ENCODE data around the gene KRT34.
"Not testable (repeated sequence)": the region's sequence is repeated elsewhere in the genome, so short reads cannot be mapped to it uniquely, and the experiment has no call there.

Gene KRT34

DNA sequence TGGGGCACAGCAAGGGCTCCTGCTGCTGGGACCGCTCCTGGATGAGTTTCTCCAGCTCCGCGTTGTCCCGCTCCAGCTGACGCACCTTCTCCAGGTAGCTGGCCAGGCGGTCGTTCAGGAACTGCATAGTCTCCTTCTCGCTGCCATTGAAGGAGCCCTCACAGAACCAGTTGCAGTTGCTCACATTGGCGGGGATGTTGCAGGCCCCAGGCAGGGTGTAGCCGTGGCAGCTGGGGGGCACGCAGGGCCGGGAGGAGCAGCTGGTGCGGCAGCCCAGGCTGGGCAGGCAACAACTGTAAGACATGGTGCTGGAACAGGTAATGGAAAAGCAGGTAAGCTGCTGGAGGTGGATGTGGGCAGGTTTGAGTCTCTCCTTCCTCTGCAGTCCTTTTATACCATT lies at the start of gene KRT34:
TSS of gene KRT34 (minus strand) at position 364 of the 400 bp plus-strand sequence. CDS start at position 304, 60 bp downstream.
- DNase-seq: not testable (repeated sequence)

DNA sequence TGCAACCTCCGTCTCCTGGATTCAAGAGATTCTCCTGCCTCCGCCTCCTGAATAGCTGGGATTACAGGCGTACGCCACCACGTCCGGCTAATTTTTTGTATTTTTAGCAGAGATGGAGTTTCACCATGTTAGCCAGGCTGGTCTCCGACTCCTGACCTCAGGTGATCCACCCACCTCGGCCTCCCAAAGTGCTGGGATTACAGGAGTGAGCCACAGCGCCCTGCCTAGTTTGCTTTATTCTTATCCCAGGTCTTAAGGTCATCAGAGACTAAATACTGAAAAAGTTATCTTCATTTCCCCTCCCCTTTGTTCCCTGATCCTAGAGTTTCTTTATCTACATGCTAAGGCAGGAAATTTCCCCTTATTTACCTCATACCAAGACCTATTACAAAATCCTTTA lies 48.3 kb upstream of the KRT34 start:
- not testable (repeated sequence) for DNase-seq

DNA sequence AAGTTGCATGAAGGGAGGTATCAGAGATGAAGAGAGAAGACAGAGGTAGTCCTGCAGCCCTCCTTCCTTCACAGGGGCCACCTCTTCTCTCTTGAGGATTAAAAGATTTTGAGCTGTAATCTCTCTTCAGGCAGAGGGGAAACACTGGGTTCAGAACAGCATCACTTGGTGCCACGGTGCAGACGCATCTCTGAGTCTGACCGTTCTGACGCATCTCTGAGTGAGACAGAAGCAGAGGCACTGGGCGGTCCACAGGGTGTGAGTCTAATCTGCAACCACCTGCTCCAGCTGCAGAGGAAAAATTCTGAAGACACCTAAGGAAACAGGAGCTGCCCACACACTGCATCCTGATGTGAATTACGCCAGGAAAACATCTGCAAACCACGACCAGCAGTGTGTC lies 47.6 kb upstream of the KRT34 start:
- no peak for DNase-seq

DNA sequence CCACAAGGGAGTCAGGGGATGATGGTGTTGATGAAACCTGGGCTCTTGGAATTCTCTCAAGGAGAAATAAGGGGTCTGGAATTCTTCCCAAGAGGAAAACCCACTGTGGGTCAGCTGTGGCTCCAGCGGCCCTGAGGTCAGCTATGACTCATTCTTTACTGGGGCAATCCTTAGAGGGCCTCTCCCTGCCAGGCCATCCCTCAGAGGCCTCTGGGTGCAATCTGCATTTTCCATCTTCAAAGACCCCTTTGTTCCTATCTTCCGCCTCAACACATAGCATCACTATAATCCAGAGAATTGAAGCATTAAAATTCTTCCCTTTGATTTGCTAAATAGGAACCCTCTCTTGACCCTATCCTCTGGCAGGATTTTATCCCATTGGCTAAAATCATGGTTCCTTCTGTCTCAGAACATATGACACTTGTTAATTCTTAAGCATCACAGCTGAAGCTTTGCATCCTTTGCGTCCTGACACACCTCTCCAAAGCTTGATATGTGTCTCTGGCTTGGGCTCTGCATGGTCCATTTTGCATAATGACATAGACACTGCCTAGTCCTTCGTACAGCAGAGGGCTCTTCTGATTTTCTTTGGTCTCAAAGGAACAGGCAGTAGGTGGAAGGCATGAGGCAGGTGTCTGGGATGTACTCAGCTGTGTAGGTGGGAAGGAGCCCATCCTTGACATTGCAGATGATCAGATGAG lies 46.6 kb upstream of the KRT34 start:
- no peak for DNase-seq

DNA sequence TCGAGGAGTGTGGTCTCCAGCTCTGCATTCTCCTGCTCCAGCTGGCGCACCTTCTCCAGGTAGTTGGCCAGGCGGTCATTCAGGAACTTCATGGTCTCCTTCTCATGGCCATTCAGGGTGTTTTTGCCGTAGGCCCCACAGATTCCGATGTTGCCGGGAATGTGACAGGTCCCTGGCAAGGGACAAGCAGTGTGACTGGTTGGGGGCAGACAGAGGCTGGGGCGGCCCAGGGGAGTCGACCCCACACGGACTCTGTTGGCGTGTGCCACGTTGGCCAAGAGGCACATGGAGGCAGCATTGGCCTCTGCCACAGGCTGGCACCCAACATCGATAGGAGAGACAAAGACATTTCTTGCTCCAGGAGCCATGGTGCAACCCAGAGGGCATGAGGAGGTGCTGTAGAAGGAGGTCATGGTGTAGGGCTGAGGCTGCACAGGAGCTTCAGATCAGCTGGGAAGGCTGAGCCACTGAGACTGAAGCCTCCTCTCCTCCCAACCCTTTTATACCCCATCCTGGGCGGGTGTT lies 42.1 kb upstream of the KRT34 start, which contains the start of gene KRT37:
TSS of gene KRT37 (minus strand) at position 475 of the 525 bp plus-strand sequence. CDS start at position 413, 62 bp downstream.
- DNase-seq: no peak

DNA sequence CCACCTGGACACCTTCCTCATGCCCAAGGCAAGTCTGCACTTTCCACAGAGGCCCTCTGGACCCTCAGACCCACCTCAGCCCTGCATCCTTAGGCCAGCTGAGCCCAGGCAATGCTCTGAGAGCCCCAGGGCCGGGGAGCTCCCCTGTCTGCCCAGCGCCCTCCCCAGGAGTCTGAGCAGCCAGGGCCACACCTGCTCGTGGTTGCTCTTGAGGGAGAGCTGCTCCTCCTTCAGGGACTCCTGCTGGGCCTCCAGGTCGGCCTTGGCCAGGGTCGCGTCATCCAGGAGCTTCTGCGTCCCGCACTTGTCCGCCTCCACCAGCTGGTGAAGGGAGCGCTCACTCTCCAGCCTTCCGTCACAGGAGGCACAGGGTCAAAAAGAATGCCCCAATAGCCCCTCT lies 40.5 kb upstream of the KRT34 start:
- DNase-seq: not testable (repeated sequence)

DNA sequence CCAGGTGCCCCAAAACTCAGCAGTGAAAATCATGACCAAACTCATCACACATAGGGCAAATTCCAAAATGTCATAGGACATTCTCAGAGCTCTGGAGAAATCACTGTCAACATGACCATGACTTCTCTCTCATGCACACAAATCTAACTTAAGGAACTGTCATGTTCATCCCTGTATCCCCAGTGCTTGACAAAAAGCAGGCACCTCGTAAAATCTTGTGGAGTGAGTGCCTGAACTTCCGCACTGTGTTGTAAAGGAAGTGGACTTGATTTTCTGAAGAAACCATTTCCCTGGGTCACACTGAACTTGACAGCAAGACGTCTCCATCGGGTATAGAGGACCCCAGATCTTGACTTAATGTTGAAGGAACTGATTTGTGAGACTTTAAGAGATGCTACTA lies 39.5 kb upstream of the KRT34 start:
- DNase-seq: no peak

DNA sequence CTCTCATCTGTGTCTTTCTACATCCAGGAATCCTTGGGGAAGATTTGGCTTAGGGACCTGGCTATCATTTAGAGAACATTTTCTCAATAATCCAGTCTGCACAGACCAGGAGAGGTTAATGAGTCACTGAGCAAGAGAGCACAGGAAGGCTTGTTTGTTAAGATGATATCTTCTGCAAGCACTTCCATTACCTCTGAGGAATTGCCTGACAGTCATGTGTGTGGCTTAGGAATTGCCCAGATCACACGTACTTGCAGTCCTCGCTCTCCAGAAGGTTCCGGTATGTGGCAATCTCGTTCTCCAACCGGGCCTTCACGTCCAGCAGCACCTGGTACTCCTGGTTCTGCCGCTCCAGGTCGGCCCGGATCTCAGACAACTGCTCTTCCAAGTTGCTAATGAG lies 39.0 kb upstream of the KRT34 start:
- no peak for DNase-seq

DNA sequence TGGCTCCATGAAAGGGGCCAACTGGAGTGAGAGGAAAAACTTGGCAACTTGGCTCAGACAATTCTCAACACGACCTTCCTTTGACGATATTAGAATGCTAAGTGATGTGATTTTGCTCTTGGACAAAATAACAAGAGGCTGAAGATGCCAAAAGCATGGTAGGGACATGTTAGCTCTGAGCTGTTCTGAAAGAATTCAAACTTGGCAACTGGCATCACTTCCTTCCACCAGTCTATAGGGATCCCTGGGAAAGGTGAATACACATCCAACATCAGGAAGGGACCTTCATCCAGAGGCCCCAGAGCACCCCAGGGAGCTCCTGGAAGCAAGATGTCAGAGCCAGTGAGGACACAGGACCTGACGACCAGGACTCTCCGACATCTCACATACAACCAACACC lies 38.0 kb upstream of the KRT34 start:
- DNase-seq: no peak

DNA sequence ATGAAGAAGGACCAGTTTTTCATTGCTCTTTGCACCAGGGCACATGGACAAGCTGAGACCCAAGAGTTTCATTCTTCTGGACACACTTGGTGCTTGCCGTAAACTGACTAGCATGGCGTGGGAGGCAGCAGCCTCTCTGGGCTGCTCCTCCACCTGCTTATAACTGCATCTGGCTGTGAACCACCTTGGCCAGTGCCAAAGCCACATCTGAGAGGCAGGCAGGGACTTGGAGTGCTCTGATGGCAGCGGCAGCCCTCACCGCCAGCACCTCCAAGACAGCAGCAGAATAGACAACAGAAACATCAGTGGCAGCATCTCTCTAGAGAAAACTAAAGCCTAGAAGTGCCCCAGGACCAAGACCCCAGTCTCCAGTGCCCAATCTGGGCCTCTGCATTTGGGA lies 37.6 kb upstream of the KRT34 start:
- no peak for DNase-seq

DNA sequence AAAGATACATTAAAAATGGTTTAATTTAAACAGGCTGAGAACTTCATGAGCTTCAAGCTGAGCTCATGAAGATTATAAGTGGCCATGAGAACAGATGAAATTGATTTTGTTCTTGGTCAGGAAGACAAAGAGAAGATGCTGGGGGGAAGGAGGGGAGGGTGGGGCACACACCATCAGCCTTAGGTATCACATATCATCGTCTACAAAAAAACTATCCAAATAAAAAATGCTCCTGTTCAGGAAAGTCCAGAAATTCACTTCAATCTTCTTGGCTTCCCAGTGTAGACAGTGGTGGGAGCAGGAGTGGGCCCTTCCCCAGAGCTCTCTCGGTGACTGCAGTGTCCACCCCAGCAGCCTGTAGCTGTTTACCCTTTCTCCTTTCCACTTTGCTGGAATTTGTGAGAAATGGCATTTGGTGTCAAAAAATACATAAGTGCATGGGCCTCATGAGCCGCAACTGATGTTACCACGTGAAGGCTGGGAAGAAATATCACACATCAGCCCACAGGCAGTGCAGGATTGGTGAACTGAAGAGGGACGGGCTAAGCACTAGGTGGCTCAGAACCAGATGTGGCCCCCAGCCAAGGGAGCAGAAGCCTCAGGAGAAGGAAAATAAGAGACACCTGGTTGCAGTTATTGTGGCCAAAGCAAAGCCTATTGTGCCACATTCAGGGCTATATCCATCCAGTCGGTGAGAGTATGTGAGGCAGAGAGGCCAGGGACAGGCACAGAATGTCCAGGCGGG lies 36.2 kb upstream of the KRT34 start:
- no peak for DNase-seq

DNA sequence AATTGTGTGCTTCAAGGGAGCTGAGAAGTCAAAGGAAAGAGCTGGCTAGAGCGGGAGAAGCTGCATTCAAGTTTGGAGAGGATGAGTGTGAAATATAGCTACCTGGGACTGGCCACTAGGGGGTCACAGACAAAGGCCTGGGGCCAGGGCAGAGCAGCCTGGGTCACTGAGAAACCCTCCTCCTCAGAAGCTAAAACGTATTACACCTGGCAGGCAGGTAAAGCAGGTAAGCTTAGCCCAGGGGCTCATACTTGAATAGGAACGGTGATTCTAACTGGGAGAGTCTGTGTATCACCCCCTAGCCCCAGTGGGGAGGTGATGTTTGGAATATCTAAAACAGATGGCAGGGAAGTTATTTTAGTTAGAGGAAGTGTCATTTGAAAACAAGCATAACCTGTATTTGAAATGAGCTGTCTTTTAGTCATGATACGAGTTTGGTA lies 35.5 kb upstream of the KRT34 start:
- no peak for DNase-seq

DNA sequence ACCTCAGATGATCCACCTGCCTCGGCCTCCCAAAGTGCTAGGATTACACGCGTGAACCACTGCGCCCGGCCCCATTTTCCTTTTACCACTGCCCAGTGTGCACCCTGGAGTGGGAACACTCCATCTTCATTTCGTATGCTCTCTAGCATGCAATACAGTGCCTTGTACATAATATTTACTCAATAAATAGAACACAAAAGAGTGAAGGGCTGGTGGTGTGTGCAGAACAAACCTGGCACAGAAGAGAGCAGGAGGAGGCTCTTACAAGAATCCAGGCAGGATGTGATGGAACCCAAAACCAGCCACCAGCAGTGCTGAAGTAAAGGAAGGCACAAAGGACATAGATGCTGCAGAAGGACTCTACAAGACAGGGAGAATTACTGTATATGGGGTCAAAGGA lies 35.0 kb upstream of the KRT34 start:
- no peak for DNase-seq

DNA sequence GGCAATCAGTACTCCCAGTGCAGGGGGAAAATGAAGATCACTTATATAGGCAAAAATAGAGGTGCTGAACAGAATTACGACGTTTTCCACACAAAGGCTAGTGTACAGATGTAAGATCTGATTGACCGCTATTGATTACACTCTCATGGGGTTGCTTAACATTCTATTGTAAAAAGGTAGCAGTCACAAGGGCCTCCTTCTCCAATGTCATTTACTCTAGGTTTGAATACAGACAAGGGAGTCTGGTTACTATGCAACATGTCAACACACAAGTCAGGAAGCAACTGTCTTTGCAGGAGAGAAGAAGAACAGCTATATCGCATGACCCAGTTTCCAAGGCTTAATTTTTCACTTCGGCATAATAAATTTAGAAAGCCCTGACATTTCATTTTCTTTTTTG lies 34.4 kb upstream of the KRT34 start:
- no peak for DNase-seq

DNA sequence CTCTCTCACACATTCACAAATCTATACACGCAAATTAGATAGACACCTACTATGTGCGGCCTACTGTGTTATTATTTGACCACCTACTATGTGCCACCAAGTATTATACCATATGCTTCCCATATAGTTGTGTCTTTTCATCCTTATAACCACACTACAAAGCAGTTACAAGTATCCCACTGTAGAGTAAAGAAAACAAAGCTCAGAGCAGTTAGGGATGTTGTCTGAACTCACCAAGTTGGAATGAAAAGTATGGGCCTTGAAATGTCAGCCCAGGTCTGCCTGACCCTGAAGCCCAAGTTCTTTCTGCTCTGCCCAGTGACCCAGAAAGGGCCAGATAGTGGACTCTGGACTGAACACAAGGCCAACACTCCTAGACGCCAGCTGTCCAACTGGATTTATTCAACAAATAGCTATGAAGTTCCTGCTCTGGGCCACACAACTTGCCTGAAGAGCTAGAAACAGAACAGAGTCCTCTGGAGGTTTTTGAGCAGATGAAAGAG lies 33.8 kb upstream of the KRT34 start:
- DNase-seq: no peak

DNA sequence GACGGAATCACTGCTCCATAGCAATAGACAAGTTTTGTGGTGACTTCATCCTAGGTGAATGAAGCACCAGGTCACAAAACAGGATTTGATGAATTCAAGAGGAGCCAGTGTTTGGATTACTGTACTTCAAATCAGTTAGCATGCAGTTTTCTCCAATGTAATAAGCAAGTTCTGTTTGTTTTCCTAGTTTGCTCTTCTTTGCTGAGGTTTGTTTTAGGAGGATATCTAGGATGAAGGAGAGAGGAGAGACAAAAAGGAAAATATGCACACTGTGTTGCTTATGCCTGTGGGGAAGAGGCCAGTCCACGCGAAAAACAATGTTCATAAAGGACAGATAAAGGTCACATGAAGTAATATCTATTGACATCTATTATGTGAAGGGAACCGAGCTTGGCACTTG lies 33.3 kb upstream of the KRT34 start:
- DNase-seq: no peak

DNA sequence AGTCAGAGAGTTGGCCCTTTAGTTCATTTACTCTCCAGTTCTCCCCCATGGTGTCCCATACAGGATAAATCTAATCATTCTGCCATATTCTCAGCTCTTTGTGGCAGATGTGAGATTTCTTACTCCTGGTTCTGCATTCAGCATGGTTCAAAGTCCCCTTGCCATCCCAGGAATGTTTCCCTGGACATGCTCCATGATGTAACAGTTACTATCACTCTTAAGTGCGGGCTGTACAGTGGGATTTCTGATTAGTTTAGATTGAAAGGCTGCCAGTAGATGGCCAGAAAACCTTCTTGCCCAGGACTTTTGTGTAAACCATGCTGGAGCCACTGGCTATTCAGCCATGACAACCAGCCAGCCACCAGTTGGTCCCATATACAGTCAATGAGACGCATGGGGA lies 31.9 kb upstream of the KRT34 start:
- DNase-seq: no peak

DNA sequence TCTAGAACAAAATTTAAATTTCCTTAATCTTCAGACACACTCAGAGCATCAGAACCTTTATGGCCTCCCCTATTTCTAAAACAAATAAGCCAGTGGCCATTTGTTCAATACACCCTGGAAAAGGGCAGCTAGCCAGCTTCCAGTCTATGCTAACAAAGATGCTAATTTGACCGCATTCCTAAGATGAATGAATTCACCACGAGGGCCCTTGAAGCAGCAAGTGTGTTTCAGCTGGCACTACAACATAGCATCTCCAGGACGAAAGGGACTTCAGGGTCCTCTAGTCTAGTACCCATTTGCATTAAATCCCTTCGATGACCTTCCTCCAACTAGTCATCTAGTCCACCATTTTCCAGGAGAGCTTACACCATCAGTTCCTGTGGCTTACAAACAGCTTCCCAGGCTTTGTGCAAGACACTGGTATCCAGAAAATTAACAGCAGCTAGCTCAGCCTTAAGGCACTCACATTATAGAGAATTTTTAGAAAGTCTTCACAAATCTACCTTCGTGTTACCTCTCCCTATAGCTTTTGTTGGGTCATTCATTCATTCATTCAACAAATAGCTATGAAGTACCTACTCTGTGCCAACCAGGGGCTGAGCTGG lies 31.3 kb upstream of the KRT34 start:
- peak in 1 of 2 donors; percentile 1 for DNase-seq

DNA sequence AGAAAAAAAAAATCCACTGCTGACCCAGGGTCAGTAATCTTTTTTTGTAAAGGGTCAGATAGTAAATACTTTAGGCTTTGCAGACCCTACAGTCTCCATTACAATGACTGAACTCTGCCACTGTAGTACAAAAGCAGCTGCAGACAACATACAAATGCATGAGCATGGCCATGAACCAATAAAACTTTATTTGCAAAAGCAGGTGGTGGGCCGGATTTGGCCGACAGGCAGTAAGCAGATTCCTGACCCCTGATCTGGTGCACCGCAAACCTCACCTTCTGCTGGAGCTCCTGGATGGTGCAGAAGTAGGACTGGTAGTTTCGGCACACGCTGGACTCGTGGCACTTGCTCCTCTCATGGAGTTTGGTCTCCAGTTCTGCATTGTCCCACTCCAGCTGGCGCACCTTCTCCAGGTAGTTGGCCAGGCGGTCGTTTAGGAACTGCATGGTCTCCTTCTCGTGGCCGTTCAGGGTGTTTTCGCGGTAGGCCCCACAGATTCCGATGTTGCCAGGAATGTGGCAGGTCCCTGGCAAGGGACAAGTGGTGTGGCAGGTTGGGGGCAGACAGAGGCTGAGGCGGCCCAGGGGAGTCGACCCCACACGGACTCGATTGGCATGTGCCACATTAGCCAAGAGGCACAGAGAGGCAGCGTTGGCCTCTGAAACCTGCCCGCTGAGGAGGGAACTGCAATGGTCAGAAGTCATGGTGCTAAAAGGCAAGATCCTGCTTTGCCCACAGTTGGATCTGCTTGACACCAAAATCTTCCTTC lies 29.1 kb upstream of the KRT34 start:
- no peak for DNase-seq

DNA sequence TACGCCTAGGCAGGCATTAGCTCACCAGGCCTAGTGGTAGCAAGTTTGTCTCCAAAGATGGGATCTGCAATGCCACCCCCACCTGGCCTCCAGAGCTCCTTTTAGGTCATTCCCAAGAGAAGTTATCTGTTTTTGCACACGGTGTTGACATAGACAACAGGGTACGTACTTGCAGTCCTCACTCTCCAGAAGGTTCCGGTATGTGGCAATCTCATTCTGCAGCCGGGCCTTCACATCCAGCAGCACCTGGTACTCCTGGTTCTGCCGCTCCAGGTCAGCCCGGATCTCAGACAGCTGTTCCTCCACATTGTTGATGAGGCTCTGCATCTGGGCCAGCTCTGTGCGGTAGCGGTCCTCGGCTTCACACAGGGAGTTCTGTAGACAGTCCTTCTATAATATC lies 25.1 kb upstream of the KRT34 start:
- DNase-seq: no peak

DNA sequence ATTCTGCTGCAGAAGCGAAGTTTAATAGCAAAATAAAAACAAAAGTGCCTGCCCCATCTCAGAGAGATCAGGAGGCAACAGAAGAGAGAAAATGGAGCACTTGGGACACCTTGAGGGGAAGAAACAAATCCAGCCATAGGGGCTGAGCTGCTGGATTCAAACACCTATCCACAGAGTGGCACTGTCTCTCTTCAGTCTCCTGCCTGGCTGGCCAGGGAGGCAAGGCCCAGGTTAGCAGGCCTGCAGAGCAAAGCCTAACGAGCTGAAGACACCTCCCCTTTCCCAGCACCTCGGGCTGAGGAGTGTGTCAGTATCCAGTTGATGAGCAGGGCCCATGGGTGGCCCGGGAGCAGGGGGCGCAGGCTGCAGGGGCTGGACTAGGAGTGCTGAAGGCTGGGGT lies 24.1 kb upstream of the KRT34 start:
- DNase-seq: no peak

DNA sequence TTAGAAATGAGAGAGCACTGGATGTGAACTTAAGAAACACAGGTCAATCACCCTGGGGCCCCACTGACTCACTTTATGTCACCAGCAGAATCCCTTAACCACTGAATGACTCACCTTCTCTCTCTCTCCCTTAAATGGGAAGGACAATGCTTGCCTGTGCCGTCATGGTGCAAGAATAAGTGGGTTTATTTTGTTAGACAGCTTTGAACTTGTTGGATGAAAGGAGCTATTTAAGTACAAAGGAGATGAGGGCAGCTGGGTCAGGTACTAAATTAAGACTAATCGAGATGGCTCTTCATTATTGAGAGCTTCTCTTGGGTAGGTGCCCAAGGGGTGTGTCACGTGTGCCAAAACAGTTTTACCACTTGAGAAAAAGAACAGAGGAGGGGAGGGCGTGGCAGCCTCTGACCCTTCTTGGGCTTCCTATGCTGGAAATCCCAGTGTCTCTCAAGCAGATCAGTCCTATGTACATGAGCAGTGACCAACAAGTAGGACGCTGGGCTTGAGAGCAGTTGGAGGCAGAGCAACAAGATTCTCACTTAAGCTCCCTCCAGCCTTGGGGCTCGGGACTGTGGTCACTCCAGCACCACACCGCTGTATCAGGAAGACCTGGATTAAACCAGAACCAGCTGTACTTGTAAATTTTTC lies 22.0 kb upstream of the KRT34 start:
- no peak for DNase-seq

Data from hippocampal formation (tissue), 2 donors.